ENCODE data around the gene NBPF6.
"Not testable (repeated sequence)": the region's sequence is repeated elsewhere in the genome, so short reads cannot be mapped to it uniquely, and the experiment has no call there.

NBPF6 gene, protein sequence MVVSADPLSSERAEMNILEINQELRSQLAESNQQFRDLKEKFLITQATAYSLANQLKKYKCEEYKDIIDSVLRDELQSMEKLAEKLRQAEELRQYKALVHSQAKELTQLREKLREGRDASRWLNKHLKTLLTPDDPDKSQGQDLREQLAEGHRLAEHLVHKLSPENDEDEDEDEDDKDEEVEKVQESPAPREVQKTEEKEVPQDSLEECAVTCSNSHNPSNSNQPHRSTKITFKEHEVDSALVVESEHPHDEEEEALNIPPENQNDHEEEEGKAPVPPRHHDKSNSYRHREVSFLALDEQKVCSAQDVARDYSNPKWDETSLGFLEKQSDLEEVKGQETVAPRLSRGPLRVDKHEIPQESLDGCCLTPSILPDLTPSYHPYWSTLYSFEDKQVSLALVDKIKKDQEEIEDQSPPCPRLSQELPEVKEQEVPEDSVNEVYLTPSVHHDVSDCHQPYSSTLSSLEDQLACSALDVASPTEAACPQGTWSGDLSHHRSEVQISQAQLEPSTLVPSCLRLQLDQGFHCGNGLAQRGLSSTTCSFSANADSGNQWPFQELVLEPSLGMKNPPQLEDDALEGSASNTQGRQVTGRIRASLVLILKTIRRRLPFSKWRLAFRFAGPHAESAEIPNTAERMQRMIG

DNA sequence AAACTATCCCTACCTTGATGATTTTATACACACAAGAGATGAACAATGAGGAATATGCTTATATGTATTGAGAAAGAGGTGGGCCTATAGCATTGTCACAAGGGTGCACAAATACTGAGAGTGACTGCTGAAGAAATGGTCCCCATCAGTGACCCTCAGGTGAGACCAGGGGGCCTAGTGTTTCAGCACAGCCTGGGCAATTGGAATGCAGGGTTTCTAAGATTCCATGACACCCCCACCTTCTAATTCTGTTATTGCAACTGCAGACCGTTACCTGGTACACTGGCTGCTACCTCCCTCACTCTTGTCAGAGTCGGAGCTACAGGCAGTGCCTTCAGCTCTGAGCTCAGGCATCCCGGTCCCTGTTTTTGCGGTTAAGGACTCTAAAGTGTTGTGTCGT is at the start of gene NBPF6:
Gene NBPF6 (plus strand): TSS at position 301 of the 400 bp plus-strand sequence. CDS start 259 bp downstream, outside the sequence.
- DNase-seq (ENCODE audit: low read depth, low spot score) = not testable (repeated sequence)

DNA sequence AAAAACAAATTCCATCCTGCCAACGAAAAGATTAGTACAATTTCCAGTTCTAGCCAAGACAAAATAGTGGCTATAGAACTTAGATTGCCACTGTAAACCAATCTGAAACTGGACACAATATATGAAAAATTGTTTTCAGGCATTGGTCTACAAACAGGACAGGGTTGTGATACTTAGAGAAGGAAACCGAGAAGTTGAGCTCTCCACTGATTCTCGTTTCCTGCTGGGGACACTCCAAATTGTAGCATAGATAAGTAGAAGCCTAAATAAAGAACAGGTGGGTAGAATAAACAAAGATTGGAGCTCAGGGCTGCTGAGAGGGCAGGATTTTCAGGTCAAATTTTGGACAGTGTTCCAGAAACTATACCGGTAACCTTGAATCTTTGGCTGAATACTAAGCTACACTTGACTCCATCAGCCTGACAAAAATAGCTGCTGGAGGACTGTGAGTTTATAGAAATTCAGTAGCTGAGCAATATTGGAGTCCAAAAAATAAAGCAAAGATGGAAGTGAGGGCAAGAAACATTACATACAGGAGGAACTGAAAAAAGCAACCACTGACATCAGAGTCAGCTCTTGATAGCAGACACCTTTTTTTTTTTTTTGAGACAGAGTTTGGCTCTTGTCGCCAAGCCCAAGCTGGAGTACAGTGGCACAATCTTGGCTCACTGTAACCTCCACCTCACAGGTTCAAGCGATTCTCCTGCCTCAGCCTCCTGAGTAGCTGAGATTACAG is 38.9 kb upstream of the NBPF6 start:
- DNase-seq (ENCODE audit: low read depth, low spot score) = not testable (repeated sequence)

DNA sequence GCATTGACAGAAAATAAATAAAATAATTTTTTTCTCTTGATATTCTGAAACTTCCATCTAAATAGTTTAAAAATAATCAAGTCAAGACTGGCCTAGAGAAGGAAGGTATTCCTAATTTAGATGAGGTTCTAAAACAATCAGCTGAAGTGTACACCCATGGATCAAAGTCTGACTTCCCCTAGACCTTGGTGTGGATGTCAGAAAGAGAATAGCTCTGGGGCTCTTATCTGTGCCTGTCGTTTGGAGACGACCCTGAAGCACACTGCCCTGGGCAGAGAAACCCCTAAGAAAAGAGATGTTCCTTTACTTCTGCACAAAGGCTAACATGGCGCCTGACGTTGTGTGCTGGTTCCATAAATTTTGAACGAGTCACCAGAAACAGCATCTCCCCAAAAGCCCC is 30.0 kb upstream of the NBPF6 start:
- DNase-seq (ENCODE audit: low read depth, low spot score) = not testable (repeated sequence)

DNA sequence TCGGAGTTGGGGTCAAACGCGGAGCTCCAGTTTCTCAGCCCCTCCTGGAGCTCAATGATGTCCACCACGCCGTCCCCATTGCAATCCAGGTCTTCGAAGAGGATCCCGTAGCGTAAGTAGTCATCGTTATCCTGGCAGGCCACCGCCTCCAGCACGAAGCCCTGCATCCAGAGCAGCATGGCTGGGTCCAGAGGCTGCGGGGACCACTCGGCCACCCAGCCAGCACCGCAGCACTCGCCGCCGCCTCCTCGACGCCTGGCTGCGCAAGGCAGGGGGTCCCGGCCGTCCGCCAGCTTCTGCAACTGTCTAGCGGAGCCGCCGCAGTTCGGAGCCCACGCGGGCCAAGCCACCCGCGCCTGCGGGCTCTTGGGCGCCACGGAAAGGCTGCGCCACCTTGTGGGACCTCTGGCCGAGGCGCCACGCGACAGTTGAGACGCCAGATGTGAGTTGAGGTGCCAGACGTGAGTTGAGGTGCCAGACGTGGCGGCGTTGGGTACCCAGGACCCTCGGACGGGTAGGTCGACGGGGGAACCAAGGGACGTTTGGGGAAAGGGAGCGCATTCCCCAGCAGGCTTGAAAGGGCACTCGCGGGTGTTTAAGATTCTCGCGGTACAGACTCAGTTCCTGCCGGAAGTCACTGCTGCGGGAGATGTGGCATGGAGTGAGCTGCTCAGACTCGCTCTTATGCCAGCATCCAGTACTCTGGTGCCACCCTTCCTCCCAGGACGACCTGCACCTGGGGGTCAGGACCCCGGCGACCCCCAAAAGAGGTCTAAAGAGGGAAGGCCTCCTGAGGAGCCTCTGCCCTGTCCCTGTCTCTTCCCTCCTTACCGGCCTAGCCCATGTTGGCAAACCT is 28.9 kb upstream of the NBPF6 start:
- not testable (repeated sequence) for DNase-seq (ENCODE audit: low read depth, low spot score)

DNA sequence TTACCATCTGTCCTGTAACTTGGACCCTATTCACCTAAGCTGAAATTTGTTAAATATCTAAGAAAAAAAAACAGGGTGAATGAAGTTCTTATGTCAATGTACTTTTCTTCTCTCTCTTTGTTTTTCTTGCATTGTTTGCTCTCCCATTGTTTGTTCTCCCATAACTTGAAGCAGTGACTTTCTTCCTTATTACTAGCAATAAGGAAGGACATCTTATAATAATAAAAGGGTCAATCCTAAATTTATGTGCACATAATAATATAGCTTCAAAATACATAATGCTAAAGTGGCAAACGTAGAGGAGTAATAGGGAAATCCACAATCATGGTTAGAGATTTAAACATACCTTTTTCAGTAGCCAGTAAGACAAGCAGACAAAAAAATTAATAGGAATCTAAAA is 23.3 kb upstream of the NBPF6 start:
- DNase-seq (ENCODE audit: low read depth, low spot score) = not testable (repeated sequence)

DNA sequence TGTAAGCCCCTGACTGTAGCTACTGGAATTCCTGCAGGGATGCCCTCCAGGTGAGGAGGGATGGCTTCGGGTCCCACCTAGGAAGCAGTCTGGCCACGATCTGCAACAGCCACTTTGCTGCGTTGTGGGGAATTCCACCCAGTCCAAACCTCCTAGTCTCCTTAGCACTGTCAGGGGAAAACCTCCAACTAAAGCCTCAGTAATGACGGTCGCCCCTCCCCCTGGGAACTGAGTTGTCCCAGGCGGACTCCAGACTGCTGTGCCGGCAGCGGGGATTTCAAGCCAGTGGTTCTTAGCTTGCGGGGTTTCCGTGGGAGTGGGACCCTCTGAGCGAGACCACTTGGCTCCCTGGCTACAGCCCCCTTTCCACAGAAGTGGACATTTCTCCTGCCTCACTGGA is 18.1 kb upstream of the NBPF6 start:
- DNase-seq (ENCODE audit: low read depth, low spot score) = not testable (repeated sequence)

DNA sequence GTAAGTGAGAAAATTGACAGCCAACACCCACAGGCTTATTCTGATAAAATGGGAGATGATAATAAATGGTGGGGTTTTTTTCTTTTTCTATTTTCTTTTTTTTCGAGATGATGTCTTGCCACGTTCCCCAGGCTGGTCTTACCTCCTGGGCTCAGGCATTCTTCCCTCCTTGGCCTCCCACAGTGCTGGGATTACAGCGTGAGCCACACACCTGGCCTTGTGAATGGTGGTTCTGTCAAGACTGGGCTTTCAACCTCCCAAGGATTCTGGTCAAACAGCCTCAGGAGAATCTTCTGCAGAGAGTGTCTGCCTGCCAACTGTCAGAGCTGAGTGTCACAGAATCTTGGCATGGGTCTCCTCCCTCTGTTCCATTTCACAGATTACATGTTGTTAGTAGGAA is 16.7 kb upstream of the NBPF6 start:
- not testable (repeated sequence) for DNase-seq (ENCODE audit: low read depth, low spot score)

DNA sequence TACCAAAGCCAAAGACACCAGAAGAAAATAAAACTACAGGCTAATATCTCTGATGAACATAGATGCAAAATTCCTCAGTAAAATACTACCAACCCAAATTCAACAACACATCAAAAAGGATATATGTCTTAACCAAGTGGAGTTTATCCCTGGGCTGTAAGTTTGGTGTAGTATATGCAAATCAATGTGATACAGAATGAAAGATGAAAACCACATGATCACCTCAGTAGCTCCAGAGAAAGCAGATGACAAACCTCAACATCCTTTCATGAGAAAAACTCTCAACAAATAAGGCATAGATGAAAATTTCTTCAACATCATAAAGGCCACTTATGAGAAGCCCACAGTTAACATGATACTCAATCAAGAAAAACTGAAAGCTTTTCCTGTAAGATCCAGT is 11.6 kb upstream of the NBPF6 start:
- DNase-seq (ENCODE audit: low read depth, low spot score) = not testable (repeated sequence)

DNA sequence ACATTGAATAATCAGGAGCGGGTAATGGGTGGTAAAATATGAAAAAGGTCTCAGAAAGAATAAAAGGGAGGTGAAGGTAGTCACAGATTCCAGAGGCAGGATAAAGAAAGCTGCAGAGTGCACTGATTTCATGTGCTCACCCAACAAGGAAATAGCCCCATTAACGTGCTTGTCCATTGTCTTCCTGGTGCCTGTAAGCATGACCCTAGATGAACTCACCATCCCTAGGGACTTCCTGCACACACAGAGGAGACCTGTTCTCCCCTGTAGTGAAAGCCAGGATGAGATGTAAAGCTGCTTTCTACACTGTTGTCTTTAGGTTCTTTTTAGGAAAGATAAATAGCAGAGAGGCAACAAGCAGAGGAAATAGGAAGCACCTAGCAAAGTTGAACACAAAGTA is 4.4 kb downstream of the NBPF6 start:
- not testable (repeated sequence) for DNase-seq (ENCODE audit: low read depth, low spot score)

DNA sequence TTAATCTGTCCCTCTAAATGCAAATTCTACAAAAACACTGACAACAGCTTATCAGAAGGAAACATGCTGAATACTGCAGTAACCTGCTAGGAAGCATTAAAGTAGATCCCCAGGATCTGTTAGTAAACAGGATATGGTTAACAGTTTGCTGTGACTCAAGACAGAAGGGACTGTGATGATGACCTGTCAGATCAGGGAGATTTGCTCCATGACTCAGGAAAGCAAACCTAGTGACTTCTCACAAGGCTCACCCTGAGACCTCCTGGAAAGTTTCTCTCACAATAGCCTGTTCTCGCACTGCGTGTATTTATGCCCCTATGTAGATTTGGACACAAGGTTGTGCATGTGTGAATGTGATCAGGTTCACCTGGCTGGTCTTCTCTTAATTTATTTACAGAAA is 8.5 kb downstream of the NBPF6 start:
- not testable (repeated sequence) for DNase-seq (ENCODE audit: low read depth, low spot score)

DNA sequence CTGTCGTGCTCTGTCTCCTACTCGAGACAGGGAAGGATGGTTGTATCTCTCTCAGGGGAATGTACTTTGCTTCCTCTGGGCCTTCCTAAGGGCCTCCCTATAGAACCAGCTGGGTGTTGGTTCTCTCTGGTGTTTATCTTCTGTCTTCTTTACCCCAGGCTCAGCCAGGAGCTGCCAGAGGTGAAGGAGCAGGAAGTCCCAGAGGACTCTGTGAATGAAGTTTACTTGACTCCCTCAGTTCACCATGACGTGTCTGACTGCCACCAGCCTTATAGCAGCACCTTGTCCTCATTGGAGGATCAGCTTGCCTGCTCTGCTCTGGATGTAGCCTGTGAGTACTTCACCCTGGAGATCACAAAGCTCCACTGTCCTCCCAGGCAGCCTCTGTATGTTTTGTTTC is 11.6 kb downstream of the NBPF6 start:
- DNase-seq (ENCODE audit: low read depth, low spot score) = not testable (repeated sequence)

DNA sequence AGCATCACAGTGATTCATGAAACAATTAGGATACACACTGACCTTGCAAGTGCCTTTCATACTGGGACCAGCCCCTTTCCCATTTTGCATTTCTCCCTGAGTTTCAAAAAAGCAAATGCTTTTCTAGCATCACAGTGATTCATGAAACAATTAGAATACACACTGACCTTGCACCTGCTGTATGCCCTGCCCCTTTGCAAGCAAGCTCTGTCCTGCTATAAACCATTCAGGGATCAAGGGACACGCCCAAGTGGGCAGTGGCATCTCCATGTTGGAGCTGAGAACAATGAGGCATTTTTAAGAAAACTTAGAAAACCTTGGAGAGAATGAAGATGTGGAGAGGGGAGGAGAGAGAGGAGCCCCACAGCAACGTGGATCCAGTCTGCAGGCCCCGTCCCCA is 13.8 kb downstream of the NBPF6 start:
- DNase-seq (ENCODE audit: low read depth, low spot score) = not testable (repeated sequence)

DNA sequence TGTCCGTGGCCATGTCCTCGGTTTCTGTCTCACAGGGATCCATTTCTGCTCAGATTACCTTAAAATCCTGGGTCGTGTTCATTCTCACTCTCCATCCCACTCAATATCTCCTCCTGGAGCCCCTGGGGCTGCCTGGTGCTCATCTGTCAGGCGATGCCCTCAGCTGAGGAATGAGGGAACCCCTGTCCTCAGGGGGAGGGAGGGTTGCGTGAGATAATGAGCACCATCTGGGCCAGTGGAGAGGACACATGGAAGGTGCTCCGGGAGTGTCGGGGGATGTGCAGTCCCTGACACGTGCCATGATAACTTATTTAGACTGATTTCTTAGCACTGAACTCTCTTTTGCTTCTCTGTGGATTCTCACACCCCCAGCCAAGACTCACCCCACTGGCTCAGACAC is 16.0 kb downstream of the NBPF6 start:
- not testable (repeated sequence) for DNase-seq (ENCODE audit: low read depth, low spot score)

DNA sequence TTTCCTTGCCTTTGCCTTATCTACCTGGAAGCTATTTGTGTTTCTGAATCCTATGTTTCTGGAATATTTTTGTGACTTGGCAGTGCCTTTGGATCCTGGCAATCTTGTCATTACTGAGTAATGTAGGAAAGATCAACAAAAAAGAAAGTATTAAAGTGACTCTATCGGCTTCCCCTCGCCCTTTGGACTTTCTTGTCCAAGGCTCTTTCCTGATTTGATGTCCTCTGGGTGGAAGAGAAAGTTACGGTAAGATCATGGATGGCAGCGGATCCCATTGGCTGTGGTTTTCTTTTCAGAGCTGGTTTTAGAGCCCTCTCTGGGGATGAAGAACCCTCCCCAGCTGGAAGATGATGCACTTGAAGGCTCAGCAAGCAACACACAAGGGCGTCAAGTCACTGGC is 17.0 kb downstream of the NBPF6 start:
- not testable (repeated sequence) for DNase-seq (ENCODE audit: low read depth, low spot score)

DNA sequence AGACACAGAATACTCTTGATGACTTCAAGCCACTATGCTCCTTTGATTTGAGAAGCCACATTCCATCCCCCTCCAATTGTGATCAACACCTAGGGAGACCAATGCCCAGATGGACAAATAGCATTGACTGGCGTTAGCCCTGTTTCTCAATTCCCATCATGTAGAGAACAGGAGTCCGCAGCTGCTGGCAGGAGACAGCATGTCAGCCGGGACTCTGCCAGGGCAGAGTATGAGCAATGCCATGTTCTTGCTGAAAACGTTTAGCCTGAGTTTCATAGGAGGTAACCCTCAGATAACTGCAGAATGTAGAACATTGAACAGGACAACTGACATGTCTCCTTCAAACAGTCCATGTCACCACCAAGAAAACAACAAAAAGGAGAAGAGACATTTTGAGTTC is 20.6 kb downstream of the NBPF6 start:
- DNase-seq (ENCODE audit: low read depth, low spot score) = not testable (repeated sequence)

DNA sequence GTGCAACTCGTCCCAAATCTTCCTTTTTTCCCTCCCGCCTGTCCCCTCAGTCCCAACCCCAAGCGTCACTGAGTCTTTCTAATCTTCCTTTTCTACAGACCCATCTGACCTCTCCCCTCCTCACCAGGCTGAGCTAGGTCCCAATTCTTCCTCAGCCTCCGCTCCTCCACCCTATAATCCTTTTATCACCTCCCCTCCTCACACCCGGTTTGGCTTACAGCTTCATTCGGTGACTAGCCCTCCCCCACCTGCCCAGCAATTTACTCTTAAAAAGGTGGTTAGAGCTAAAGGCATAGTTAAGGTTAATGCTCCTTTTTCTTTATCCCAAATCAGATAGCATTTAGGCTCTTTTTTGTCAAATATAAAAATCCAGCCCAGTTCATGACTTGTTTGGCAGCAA is 24.4 kb downstream of the NBPF6 start:
- DNase-seq (ENCODE audit: low read depth, low spot score) = not testable (repeated sequence)

DNA sequence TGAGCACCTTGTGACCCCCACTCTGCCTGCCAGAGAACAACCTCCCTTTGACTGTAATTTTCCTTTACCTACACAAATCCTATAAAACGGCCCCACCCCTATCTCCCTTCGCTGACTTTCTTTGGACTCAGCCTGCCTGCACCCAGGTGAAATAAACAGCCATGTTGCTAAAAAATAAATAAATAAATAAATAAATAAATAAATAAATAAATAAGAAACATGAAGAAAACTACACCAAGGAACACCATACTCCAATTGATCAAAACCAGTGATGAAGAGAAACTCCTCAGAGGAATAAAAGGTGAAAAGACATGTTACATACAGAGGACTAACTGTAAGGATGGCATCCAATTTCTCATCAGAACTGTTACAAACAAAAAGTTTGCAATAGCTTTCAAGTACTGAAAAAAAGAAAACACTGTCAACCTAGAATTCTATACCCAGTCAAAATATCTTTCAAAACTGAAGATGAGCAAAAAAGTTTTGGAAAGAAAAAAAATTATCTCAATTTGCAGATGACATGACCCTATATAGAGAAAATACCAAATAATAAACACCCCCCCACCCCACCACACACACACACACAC is 28.4 kb downstream of the NBPF6 start:
- DNase-seq (ENCODE audit: low read depth, low spot score) = no peak

DNA sequence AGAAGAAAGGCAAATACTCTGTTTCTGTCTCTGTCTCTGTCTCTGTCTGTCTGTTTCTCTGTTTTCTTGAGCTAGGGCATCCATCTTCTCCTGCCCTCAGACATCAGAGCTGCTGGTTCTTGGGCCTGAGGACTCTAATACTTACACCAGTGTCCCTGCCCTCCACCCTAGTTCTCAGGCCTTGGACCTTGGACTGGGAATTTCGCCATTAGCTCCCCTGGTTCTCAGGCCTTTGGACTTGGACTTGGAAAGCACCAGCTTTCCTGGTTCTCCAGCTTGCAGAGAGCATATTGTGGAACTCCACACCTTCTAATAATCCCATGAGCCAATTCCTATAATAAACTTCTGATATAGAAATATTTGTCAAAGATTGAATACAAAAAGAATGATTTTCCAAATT is 32.6 kb downstream of the NBPF6 start:
- no peak for DNase-seq (ENCODE audit: low read depth, low spot score)

DNA sequence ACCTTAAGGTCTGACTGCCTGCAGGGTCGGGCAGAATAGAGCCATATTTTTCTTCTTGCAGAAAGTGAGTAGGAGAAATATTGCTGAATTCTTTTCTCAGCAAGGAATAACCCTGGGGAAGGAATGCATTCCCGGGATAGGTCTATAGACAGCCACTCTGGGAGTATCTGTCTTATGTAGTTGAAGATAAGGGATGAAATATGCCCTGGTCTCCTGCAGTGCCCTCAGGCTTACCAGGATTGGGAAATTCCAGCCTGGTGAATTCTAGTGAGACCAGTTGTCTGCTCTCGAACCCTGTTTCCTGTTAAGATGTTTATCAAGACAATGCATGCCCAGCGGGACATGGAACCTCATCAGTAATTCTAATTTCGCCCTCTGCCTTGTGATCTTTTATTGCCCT is 35.8 kb downstream of the NBPF6 start:
- not testable (repeated sequence) for DNase-seq (ENCODE audit: low read depth, low spot score)

DNA sequence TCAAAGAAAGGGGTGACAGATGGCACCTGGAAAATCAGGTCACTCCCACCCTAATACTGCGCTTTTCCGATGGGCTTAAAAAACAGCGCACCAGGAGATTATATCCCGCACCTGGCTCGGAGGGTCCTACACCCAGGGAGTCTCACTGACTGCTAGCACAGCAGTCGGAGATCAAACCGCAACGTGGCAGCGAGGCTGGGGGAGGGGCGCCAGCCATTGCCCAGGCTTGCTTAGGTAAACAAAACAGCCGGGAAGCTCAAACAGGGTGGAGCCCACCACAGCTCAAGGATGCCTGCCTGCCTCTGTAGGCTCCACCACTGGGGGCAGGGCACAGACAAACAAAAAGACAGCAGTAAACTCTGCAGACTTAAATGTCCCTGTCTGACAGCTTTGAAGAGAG is 36.6 kb downstream of the NBPF6 start:
- not testable (repeated sequence) for DNase-seq (ENCODE audit: low read depth, low spot score)

DNA sequence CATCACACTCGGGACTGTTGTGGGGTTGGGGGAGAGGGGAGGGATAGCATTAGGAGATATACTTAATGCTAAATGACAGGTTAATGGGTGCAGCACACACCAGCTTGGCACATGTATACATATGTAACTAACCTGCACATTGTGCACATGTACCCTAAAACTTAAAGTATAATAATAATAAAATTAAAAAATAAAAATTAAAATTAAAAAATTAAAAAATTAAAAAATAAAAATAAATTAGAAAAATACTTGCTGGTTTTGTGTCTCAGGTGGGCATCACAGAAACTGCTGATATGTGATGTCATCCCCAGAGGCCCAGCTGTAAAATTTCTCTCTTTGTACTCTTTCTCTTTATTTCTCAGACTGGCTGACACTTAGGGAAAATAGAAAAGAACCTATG is 44.9 kb downstream of the NBPF6 start:
- DNase-seq (ENCODE audit: low read depth, low spot score) = not testable (repeated sequence)

Measured in ELF-1 (cell line).